ENCODE measurements around the gene SLC38A10.

GRCh38 chr17:81231121-81231645 is 63.9 kb downstream of the SLC38A10 start:
- no peak for TF ChIP-seq EZH2 (IDR thresholded peaks at IDR 0.05; ENCODE audit: insufficient read depth, poor library complexity, severe bottlenecking)
- TF ChIP-seq EZH2phosphoT487 (IDR thresholded peaks at IDR 0.05; ENCODE audit: insufficient read depth, low read depth): no peak
